HG02642 (cell line): ENCODE results near the gene CYP26B1.
"Not testable (repeated sequence)": the region's sequence is repeated elsewhere in the genome, so short reads cannot be mapped to it uniquely, and the experiment has no call there.

ENCODE experiments used
- ATAC-seq: cut with Tn5 transposase; IDR thresholded peaks from one replicate; pipeline ENCODE4 v1.9.1; 2021; ENCODE audit warnings: mild to moderate bottlenecking; ENCODE audit not compliant: unreplicated experiment, poor library complexity

CYP26B1 gene

GRCh38 chr2:72089028-72089427, 58.6 kb downstream of the CYP26B1 start:
- no peak for ATAC-seq

GRCh38 chr2:72086871-72087633, 60.6 kb downstream of the CYP26B1 start:
- ATAC-seq, result not testable (repeated sequence)

GRCh38 chr2:72085513-72085912, 62.1 kb downstream of the CYP26B1 start:
- no peak for ATAC-seq

DNA sequence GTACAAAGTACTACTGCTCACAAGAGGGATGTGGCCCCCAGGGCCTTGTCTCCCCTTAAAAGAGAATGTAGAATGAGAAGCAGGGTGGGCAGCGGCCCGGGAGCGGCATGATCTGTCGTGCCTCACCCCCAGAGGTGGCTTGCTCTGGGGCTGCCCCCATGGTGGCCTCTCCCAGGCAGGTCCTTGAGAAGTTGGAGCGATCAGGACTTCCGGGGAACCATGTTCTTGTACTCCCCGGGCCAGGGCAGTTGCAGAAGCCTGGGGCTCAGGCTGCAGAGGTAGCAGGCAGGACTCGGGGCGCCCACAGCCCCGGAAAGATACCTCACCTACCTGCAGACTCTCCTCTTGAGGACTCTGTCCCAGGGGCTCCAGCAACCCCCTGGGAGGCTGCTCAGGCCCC, 62.6 kb downstream of the CYP26B1 start:
- ATAC-seq, result no peak

- ATAC-seq, result no peak
Measured at GRCh38 chr2:72084584-72084976, 63.1 kb downstream of the CYP26B1 start.

GRCh38 chr2:72083751-72084583, 63.7 kb downstream of the CYP26B1 start:
- no peak for ATAC-seq

GRCh38 chr2:72082887-72083286, 64.8 kb downstream of the CYP26B1 start:
- ATAC-seq, result no peak

- no peak for ATAC-seq
Measured at GRCh38 chr2:72082021-72082601, 65.6 kb downstream of the CYP26B1 start.

DNA sequence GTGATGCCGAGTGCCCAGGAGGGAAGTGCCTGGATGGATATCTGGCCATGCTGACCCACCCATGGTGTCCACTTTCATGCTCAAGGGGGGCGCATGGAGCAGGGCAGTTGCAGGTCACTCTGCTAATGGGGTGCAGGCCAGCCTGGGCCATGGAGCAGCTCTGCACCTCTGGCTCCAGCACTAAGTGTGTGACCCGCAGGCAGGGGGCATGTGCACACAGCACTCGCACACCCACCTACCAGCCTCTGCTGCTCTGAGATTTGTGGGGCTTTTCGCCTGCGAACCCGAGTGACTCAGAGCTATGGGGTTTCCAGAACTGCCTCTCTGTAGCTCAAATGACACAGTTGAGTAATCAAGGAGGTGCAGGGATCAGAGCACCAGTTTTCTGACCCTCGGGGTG, 66.2 kb downstream of the CYP26B1 start:
- no peak for ATAC-seq

- ATAC-seq, result no peak
Measured at GRCh38 chr2:72080286-72081145, 67.1 kb downstream of the CYP26B1 start.
